Lung (tissue), 10 donors: ENCODE data around the gene KLHL2. TPM values are rescaled to one million over a fixed set of nuclear protein-coding genes. Genes with fewer than 3 reads are reported as not detected.
"Not testable (repeated sequence)": the region's sequence is repeated elsewhere in the genome, so short reads cannot be mapped to it uniquely, and the experiment has no call there.

ENCODE experiments used
- ATAC-seq: fragments of 200-7000 bp; cut with Tn5 transposase; one replicate; pipeline ENCODE4 v1.9.1; 2020; ENCODE audit warnings: moderate number of reproducible peaks; ENCODE audit not compliant: insufficient read depth, low FRiP score
- DNase-seq, 3 donors: peaks; one replicate each; pipeline ENCODE4 v3.0.0-alpha.2; 2013 to 2017
- H3K27ac ChIP-seq, 2 donors: one replicate each; pipeline ENCODE4 v1.5.1; 2013; ENCODE audit warnings: mild to moderate bottlenecking in 2 of 2, moderate library complexity in 2 of 2, control low read depth in 1 of 2, inconsistent platforms in 1 of 2, low read depth in 1 of 2, low read length in 1 of 2
- H3K27me3 ChIP-seq, 3 donors: one replicate each; pipeline ENCODE4 v1.5.1; 2013; ENCODE audit warnings: low read length in 2 of 3; ENCODE audit not compliant: control insufficient read depth in 3 of 3, insufficient read depth in 3 of 3
- H3K36me3 ChIP-seq, 4 donors: one replicate each; pipeline ENCODE4 v1.5.1; 2013; ENCODE audit warnings: low read length in 4 of 4, mild to moderate bottlenecking in 1 of 4, moderate library complexity in 1 of 4; ENCODE audit not compliant: control insufficient read depth in 4 of 4, insufficient read depth in 4 of 4
- H3K4me1 ChIP-seq, 5 donors: one replicate each; pipeline ENCODE4 v1.5.1; 2013; ENCODE audit warnings: low read length in 5 of 5, mild to moderate bottlenecking in 2 of 5, moderate library complexity in 1 of 5; ENCODE audit not compliant: control insufficient read depth in 5 of 5, insufficient read depth in 5 of 5
- H3K4me3 ChIP-seq: one replicate; pipeline ENCODE4 v1.5.1; 2013; ENCODE audit warnings: mild to moderate bottlenecking, control low read depth, moderate library complexity
- H3K9ac ChIP-seq, 2 donors: one replicate each; pipeline ENCODE4 v1.5.1; 2013; ENCODE audit warnings: low read length in 2 of 2, control low read depth in 1 of 2; ENCODE audit not compliant: insufficient read depth in 1 of 2
- H3K9me3 ChIP-seq, 4 donors: one replicate each; pipeline ENCODE4 v1.5.1; 2013; ENCODE audit warnings: low read length in 3 of 4, mild to moderate bottlenecking in 1 of 4, moderate library complexity in 1 of 4; ENCODE audit not compliant: control insufficient read depth in 4 of 4, insufficient read depth in 3 of 4
- WGBS, 2 donors: extraction: QIAGEN DNeasy Blood & Tissue Kit; methylation state at CpG; one replicate each; pipeline ENCODE4 v1.1.7; 2013; 5-methylcytosine and 5-hydroxymethylcytosine counted together
- polyA plus RNA-seq, 2 donors: library from polyadenylated mRNA; stranded (reverse); fragments of 200-250 nt; gene quantifications; one replicate each; pipeline ENCODE4 v1.2.1, GENCODE V29; 2013
- total RNA-seq, 2 donors: library from RNA; depleted of rRNA in 1 of 2; stranded (reverse); fragments of >200 nt in 1 of 2; gene quantifications; one replicate each; pipeline ENCODE4 v1.2.1, GENCODE V29; 2014 to 2021
- donor health status: Bipolar disorder and iron deficiency.
- donor health status: healthy.
- donor health status: DM: yes; HTN: yes; CAD: no.

Gene KLHL2
- total and polyA plus RNA-seq, 4 donors = 17.3 to 43.0 (median 33.7) TPM

DNA sequence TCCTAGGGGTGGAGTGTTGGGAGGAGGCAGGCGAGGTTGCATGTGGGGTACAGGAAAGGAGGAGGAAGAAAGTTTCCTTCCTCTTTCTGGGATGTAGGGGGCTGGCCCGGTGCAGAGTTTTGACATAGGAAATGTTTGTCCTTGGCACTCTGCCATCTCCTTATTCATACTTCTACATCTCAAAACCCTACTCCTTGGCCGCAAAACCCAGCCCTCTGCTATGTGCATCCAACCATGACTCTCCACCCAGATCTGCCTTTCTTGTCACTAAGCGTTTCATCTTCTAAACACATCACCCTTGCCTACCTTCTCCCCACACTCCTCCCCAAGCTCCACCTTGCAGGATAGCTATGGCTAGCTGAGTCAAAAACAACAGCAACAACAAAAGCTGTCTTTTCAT, 48.1 kb downstream of the KLHL2 start:
- peak overlapping the region in 1 of 2 donors; percentile 22 for H3K27ac ChIP-seq
- not testable (repeated sequence) for H3K9me3 ChIP-seq, H3K27me3 ChIP-seq, H3K4me3 ChIP-seq, H3K9ac ChIP-seq, H3K4me1 ChIP-seq, H3K36me3 ChIP-seq
- DNase-seq (peak in 2 of 3 donors; percentile 14 to 54), ATAC-seq (peak; percentile 89)
- 0 to 11% methylated on average over 4 of the region's 4 CpGs for WGBS, 2 donors

DNA sequence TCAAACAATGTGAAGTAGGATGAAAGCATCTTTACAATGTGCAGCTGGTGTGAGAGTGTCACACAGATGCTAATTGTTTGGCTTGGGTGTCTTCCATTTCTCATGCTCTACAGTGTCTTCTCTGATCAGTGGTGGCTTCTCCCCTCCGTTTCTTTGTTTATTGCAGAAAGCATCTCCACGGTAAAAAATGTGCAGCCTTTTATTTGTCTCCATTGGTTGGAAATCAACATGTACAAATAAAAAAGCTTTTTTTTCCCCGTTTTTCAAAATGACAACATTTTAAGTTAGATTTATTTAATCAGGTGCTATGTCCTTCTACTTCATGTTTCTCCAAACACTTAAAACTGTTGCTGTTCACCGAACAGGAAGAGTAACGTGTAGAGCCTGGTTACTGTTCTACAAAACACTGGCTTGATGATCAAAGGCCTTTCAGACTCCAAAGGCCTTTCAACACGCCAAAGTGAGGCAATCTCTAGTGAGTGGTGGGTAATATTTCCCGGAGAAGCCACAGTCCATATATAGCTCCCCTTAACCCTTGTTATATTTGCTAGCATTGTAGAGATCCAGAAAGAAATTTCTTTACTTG, 48.8 kb downstream of the KLHL2 start:
- H3K4me3 ChIP-seq, H3K27ac ChIP-seq, H3K36me3 ChIP-seq, H3K9me3 ChIP-seq, H3K4me1 ChIP-seq, H3K9ac ChIP-seq, H3K27me3 ChIP-seq: not testable (repeated sequence)
- DNase-seq (peak in 2 of 3 donors; percentile 2 to 25), ATAC-seq (peak; percentile 28)
- 16 to 29% methylated on average over 7 of the region's 7 CpGs for WGBS, 2 donors

DNA sequence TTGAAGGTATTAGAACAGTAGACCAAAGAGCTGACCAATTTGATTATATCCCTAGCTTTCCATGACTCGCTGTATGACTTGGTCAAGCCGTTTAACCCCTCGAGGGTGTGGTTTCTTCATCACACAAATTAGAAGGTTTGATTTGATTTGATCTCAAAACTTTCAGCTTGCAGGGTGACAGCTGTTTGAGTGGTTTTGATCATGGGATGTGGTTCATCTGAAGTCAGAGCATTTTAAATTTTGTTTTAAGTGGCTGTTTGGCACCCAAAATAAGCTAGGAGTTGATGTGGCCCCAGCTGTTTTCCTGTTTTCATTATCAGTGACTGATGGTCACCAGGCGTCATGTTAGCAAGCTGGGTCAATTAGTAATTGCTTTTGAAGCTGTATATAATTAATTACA, 52.4 kb downstream of the KLHL2 start:
- not testable (repeated sequence) for H3K9me3 ChIP-seq, H3K27me3 ChIP-seq, H3K36me3 ChIP-seq, ATAC-seq, H3K4me1 ChIP-seq, H3K9ac ChIP-seq, DNase-seq, H3K27ac ChIP-seq, H3K4me3 ChIP-seq
- 74 to 75% methylated on average over 4 of the region's 4 CpGs for WGBS, 2 donors

DNA sequence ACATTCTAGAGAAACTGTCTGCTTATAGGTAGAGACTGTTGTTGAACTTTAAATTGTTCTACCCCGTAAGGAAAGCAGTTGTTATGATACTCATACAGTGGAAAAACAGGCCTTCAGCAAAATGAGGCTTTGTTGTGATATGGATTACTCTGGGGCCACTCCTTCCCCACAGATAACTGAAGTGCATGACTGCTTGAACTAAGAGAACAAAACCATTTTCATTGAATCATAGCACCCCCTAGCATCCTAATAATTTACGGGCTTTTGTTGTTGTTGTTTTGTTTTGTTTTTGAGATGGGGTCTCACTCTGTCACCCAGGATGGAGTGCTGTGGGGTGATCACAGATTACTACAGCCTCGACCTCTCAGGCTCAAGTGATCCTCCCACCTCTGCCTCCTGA, 54.9 kb downstream of the KLHL2 start:
- 85 to 89% methylated on average over 3 of the region's 3 CpGs for WGBS, 2 donors
- H3K36me3 ChIP-seq, H3K27me3 ChIP-seq, H3K9ac ChIP-seq, DNase-seq, H3K27ac ChIP-seq, H3K4me1 ChIP-seq, H3K4me3 ChIP-seq, ATAC-seq, H3K9me3 ChIP-seq: not testable (repeated sequence)

DNA sequence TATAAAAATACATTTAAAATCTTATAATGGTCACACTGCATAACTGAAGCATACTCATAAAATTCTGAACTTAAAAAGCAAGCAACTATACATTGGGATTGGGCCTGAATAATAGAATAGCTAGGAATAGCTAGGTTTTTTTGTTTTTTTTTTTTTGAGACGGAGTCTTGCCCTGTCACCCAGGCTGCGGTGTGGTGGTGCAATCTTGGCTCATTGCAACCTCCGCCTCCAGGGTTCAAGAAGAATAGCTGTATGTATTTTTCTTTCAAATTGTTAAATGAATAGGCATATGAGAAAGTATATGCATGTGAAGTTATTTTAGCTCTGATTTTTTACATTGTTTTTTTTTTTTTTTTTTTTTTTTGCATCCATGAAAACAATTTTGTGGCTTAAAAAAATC, 56.1 kb downstream of the KLHL2 start:
- not testable (repeated sequence) for H3K9ac ChIP-seq, H3K27me3 ChIP-seq, H3K4me1 ChIP-seq, DNase-seq, ATAC-seq, H3K9me3 ChIP-seq, H3K4me3 ChIP-seq, H3K27ac ChIP-seq, H3K36me3 ChIP-seq
- WGBS, 2 donors = 61 to 89% methylated on average over 3 of the region's 3 CpGs

DNA sequence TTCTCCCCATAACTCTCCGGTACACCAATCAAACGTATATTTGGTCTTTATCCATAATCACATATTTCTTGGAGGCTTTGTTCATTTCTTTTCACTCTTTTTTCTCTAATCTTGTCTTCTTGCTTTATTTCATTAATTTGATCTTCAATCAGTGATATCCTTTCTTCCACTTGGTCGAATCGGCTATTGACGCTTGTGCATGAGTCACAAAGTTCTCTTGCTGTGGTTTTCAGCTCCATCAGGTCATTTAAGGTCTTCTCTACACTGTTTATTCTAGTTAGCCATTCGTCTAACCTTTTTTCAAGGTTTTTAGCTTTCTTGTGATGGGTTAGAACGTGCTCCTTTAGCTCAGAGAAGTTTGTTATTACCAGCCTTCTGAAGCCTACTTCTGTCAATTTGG, 62.6 kb downstream of the KLHL2 start:
- not testable (repeated sequence) for H3K4me3 ChIP-seq, H3K9ac ChIP-seq, ATAC-seq, H3K36me3 ChIP-seq, DNase-seq, H3K27ac ChIP-seq, H3K27me3 ChIP-seq, H3K4me1 ChIP-seq, H3K9me3 ChIP-seq
- 88 to 93% methylated on average over 7 of the region's 7 CpGs for WGBS, 2 donors

DNA sequence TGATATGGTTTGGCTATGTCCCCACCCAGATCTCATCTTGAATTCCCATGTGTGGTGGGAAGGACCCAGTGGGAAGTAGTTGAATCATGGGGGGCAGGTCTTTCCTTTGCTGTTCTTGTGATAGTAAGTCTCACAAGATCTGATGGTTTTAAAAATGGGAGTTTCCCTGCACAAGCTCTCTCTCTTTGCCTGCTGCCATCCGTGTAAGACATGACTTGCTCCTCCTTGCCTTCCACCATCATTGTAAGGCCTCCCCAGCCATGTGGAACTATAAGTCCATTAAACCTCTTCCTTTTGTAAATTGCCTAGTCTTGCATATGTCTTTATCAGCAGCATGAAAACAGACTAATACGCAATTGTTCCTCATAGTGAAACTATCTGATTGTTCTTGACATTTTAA, 66.1 kb downstream of the KLHL2 start:
- WGBS, 2 donors = 68 to 71% methylated on average over 2 of the region's 2 CpGs
- DNase-seq, H3K27ac ChIP-seq, H3K27me3 ChIP-seq, H3K4me3 ChIP-seq, H3K4me1 ChIP-seq, H3K9me3 ChIP-seq, H3K9ac ChIP-seq, ATAC-seq, H3K36me3 ChIP-seq: not testable (repeated sequence)

DNA sequence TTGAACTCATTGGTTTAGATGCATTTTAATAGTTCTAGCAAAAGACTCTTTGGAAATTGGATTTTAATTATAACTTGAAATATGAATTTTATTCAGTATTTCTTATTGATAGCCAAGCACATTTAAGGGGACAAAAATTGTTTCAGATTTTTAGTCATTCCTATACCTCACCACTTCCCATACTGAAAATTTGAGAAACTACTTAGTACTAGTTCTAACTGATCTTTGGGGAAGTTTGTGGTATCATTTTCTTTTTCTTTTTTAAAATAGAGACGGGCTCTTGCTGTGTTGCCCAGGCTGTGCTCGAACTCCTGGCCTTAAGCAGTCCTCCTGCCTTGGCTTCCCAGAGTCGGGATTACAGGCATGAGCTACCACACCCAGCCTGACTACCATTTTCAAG, 68.0 kb downstream of the KLHL2 start:
- not testable (repeated sequence) for H3K36me3 ChIP-seq, H3K9ac ChIP-seq, H3K4me3 ChIP-seq, H3K27ac ChIP-seq, H3K4me1 ChIP-seq, ATAC-seq, H3K9me3 ChIP-seq, DNase-seq, H3K27me3 ChIP-seq
- WGBS, 2 donors = 82 to 88% methylated on average over 3 of the region's 3 CpGs
